NCI-H2107 (cell line): ENCODE measurements around the gene MXI1.

Source experiments
- DNase-seq: peaks from one replicate; lab custom pipeline; 2025; lab: John Stamatoyannopoulos, UW

The MXI1 gene

DNA sequence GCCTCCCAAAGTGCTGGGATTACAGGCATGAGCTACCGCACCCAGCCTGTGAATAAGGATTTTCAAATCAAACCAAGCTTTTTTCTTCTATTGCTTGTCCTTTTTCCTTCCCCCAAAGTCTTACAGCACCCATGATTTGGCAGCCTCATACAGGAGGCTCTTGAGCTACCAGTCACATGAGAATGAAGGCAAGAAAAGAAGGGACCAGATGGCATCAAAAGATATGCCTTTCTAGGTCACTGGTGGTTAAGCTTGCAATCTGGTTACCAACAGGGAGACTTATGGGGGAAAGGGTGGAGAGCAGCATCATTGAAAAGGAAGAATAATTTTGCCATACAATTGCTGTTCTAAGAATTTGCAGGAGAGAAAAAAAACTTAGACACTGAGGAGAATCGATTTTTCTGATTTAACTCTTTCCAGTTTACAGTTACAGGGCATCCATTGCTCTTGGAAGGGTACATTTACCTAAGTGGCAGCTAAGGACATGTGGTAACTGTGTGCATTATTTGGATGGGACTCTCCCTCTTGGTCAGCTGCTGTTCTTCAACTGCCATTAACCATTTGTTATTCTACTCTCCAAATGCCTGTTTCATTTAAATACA, 67.8 kb downstream of the MXI1 start:
- DNase-seq = no peak

DNA sequence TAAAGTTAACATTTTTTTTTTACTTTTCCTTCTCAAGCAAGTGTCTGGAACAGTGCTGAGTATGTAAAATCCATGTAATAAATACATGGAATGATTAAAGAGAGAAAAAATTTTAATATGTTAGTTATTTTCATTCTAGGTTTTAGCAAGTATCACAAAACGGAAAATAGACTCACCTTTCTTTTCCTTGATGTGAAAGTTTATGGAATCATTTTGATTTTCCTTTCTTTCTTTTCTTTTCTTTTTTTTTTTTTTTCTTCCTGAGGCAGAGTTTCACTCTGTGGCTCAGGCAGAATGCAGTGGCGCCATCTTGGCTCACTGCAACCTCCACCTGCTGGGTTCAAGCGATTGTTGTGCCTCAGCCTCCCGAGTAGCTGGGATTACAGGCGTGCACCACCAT, 69.2 kb downstream of the MXI1 start:
- no peak for DNase-seq

- no peak for DNase-seq
Observed at GRCh38 chr10:110277591-110277990, 70.2 kb downstream of the MXI1 start.

DNA sequence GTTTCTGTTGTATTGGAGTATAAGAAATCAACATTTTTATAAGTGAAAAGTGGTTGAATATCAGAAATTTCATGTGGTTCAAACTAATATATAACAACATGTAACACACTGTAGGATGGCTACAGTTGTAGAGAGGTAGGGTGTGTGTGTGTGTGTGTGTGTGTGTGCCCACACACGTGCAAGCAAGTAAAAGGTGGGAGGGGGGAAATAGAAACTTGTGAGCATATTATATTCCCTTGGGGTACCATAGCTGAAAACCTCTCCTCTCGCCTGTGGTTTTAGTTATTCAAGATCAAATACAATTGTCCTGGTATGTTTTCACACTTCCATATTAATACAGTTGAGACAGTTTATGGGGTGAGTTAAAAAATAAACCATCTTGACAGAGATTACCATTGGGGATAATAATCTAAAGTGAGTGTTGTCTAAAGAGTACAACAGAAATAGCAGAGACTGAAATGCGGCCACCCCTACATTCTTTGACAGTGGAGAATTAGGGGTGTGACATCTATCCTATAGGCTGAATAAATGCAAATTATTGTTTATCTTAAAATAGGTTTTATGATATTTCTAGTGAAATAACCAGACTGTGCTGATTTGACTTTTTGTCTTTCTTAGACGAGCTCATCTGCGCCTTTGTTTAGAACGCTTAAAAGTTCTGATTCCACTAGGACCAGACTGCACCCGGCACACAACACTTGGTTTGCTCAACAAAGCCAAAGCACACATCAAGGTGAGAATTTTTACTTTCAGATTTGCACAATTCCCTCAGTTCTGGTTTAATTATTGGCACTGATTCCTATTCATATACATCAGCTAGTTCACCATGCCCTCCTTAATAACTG, 71.4 kb downstream of the MXI1 start:
- no peak for DNase-seq

GRCh38 chr10:110279407-110279986, 72.1 kb downstream of the MXI1 start:
- no peak for DNase-seq

- no peak for DNase-seq
Observed at GRCh38 chr10:110284262-110284661, 76.9 kb downstream of the MXI1 start.

DNA sequence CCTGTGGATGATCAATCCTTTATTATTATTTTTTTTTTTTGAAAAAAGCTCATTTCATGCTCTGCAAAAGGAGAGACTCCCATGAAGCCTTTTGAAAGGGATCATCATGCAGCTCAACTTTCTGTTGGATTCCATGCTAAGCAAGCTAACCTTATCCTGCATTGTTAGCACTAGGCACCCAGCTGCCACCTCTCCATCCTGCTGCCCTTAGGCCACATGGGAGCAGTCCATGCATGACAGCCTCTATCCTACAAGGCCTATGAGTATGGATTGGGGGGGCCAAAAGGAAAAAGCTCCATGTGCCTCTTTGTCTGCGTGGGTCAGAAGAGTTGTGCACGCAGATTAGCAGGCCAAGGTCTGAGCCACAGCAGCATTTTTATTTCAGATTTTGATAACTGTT, 78.1 kb downstream of the MXI1 start:
- no peak for DNase-seq

- no peak for DNase-seq
Observed at GRCh38 chr10:110286841-110287240, 79.4 kb downstream of the MXI1 start.

DNA sequence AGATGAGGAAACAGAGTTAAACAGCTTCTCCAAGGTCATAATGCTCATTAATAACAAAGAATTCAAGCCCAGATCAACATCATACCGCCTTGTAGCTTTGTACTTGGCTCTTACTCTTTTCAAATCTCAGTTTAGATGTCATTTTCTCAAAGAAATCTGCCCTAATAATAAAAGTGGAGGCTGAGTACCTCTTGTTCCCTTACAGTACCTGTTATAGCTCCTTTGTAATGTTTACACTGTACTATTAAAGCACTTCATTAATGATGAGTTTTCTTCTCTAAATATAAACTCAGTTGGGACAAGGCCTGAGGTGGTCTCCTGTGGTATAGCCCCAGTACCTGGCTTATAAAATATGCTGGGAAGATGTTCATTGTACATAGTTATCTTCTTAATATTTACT, 89.6 kb downstream of the MXI1 start:
- no peak for DNase-seq

DNA sequence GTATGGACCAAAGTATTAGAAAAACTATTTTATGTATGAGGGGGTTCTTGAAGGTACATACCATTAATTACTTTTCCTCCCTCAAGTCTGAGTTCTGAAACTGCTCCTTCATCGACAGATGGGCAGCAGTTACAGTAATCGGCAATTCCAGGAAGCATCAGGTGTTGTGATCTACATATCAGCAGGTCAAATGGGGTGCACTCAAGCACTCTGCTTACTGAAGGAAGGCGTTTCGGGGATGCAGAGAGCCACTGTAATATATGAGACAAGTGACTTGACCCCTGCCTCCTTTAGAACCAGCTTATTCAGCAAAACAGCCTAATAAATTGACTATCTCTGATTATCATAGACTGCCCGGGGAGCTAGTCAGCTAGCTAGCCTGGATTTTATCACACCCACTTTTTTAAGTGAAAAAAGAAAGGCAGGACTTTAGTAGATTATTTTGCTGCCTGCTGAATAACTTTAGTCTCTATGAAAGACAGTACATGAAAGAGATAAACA, 93.1 kb downstream of the MXI1 start:
- DNase-seq = no peak

GRCh38 chr10:110303681-110304080, 96.3 kb downstream of the MXI1 start:
- DNase-seq = no peak

- DNase-seq = no peak
Observed at GRCh38 chr10:110304394-110304779, 97.0 kb downstream of the MXI1 start.

DNA sequence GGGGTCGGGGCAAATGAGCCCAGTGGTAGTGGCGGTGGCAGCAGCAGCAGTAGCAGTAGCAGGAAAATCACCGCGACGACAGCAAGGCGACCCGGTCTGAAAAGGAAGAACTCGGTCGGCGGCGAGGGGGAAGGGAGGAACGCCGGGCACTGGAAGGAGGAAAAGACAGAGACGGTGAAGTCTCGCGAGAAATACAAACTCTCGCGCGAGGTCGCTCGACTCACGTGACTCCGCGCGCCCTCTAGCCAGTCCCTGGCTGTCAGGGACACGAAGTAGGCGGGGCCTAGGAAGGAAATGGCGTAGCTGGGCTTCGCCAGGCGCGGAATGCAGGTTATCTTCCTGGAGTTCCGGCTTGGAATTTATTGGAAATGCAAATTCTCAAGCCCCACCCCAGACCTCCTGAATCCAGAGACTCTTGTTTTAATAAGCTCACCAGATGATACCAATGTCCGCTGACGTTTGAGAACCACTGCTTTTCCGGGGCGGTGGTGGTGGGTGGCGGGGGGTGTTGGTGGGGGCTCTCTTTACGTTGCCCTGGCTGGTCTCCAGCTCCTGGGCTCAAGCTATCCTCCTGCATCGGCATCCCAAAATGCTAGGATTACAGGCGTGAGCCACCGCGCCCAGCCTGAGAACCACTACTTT, 97.5 kb downstream of the MXI1 start, which contains the start of gene SMNDC1:
SMNDC1 (minus strand) TSS at position 141 of the 642 bp plus-strand sequence. CDS start 1,333 bp downstream, outside the sequence.
- DNase-seq = peak; percentile 84

DNA sequence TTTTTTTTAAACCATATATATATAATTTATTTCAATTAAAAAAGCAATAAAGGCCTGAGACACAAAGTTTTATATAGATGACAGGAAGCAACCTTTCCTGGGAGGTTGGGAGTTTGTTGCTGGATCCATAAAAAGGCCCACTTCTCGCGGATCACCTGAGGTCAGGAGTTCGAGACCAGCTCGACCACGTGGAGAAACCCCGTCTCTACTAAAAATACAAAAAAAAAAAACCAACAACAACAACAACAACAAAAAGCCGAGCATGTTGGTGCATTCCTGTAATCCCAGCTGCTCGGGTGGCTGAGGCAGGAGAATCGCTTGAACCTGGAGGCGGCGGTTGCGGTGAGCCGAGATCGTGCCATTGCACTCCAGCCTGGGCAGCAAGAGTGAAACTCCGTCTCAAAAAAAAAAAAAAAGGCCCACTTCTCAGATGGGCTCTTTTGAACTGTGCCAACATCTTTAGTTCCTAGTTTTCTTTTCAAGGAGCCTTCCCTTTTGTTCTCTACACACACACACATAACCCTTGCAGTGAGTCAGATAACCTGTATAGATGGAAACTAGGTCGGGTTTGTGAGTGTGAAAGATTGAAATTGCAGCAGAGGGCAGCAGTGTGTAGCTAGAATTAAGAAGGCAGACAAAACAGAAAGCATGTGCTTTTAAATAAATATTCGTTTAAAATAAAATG, 98.5 kb downstream of the MXI1 start:
- no peak for DNase-seq

GRCh38 chr10:110306452-110306768, 99.0 kb downstream of the MXI1 start:
- no peak for DNase-seq

- DNase-seq = no peak
Observed at GRCh38 chr10:110307805-110308204, 100.4 kb downstream of the MXI1 start.

- no peak for DNase-seq
Observed at GRCh38 chr10:110310741-110311140, 103.3 kb downstream of the MXI1 start.

- DNase-seq = no peak
Observed at GRCh38 chr10:110311357-110311949, 104.0 kb downstream of the MXI1 start.

- DNase-seq = no peak
Observed at GRCh38 chr10:110312206-110312605, 104.8 kb downstream of the MXI1 start.

DNA sequence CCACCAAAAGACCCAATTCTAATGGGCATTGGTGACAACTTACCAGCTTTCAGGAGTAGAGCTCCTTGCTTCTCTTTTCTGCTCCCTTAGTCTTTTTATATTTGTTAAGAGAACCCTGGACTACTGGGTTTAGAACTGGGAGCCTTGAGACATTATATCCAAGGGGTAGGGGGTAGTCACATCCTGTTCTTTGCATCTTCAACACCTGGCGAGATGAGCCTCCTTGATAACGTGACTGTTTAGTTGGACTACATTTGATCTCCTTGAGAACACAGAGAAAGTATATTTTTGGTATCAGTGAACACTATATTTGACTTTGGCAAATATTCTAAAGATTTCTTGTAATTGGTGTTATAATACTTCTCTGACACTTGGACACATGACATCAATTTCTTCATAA, 106.3 kb downstream of the MXI1 start:
- DNase-seq = no peak
